Measurements from ENCODE around the gene ATRIP. TPM values are rescaled to one million over a fixed set of nuclear protein-coding genes. Genes with fewer than 3 reads are reported as not detected.

Gene ATRIP
- total RNA-seq, 2 donors from 2014 or later, result 11.7 to 16.1 TPM

- TF ChIP-seq CTCF (conservative IDR thresholded peaks at IDR 0.05), result no peak
- Histone ChIP-seq H3K36me3 (ENCODE audit: control insufficient read depth, insufficient read depth, low read length) (peaks cover 2% of the 10 kb centered on the region), H3K4me1 (ENCODE audit: control insufficient read depth, insufficient read depth, low read length) (peaks cover 11% of the 10 kb centered on the region), H3K9ac (ENCODE audit: extremely low read depth, low read length, poor library complexity, severe bottlenecking) (no peak overlapping the region), H3K4me3 (ENCODE audit: low read length) (peak overlapping the region; percentile 88), H3K27me3 (ENCODE audit: control insufficient read depth, insufficient read depth, low read length, poor library complexity, severe bottlenecking) (no peaks in the 10 kb centered on the region), H3K9me3 (ENCODE audit: control insufficient read depth, low read length) (no peaks in the 10 kb centered on the region), H3K27ac (ENCODE audit: low read depth, low read length) (no peak overlapping the region)
- Mint-ChIP-seq H3K9me3 (no peaks in the 10 kb centered on the region), H3K27me3 (ENCODE audit: insufficient read depth) (peaks cover 5% of the 10 kb centered on the region), H3K27ac (no peak overlapping the region), H3K4me1 (peaks cover 27% of the 10 kb centered on the region), H3K36me3 (ENCODE audit: low read depth) (peaks cover 8% of the 10 kb centered on the region), H3K4me3 (peak overlapping the region; percentile 81)
- 86 to 100% methylated on average over 1 to 2 of the region's 2 CpGs for WGBS, 2 experiments (ENCODE audit: insufficient coverage in 1 of 2, insufficient read length in 1 of 2)
- DNase-seq, result no peak
Observed at GRCh38 chr3:48505146-48505545, 58.6 kb downstream of the ATRIP start.

GRCh38 chr3:48505968-48506504, 59.5 kb downstream of the ATRIP start:
- Histone ChIP-seq H3K36me3 (ENCODE audit: control insufficient read depth, insufficient read depth, low read length) (no peaks in the 10 kb centered on the region), H3K27ac (ENCODE audit: low read depth, low read length) (no peak overlapping the region), H3K9ac (ENCODE audit: extremely low read depth, low read length, poor library complexity, severe bottlenecking) (no peak overlapping the region), H3K27me3 (ENCODE audit: control insufficient read depth, insufficient read depth, low read length, poor library complexity, severe bottlenecking) (no peaks in the 10 kb centered on the region), H3K4me3 (ENCODE audit: low read length) (no peak overlapping the region), H3K4me1 (ENCODE audit: control insufficient read depth, insufficient read depth, low read length) (peaks cover 11% of the 10 kb centered on the region), H3K9me3 (ENCODE audit: control insufficient read depth, low read length) (no peaks in the 10 kb centered on the region)
- no peak overlapping the region for H3K4me3 Mint-ChIP-seq
- 90 to 94% methylated on average over 3 to 6 of the region's 6 CpGs for WGBS, 2 experiments (ENCODE audit: insufficient coverage in 1 of 2, insufficient read length in 1 of 2)
- H3K36me3 Mint-ChIP-seq (ENCODE audit: low read depth), result peaks cover 3% of the 10 kb centered on the region
- H3K4me1 Mint-ChIP-seq, result peaks cover 29% of the 10 kb centered on the region
- H3K27me3 Mint-ChIP-seq (ENCODE audit: insufficient read depth), result peaks cover 5% of the 10 kb centered on the region
- no peak for DNase-seq
- H3K27ac Mint-ChIP-seq, result no peak overlapping the region
- H3K9me3 Mint-ChIP-seq, result no peaks in the 10 kb centered on the region
- TF ChIP-seq CTCF (conservative IDR thresholded peaks at IDR 0.05), result no peak

- peak overlapping the region; percentile 13 for H3K27ac ChIP-seq (ENCODE audit: low read depth, low read length)
- WGBS, 2 experiments (ENCODE audit: insufficient coverage in 1 of 2, insufficient read length in 1 of 2), result 51 to 62% methylated on average over 10 of the region's 10 CpGs
- H3K4me3 Mint-ChIP-seq, result no peak overlapping the region
Observed at GRCh38 chr3:48507256-48508061, 60.9 kb downstream of the ATRIP start.

More at GRCh38 chr3:48507256-48508061, 60.9 kb downstream of the ATRIP start:
- Histone ChIP-seq H3K9me3 (ENCODE audit: control insufficient read depth, low read length) (no peaks in the 10 kb centered on the region), H3K36me3 (ENCODE audit: control insufficient read depth, insufficient read depth, low read length) (no peaks in the 10 kb centered on the region), H3K4me3 (ENCODE audit: low read length) (peak overlapping the region; percentile 6), H3K27me3 (ENCODE audit: control insufficient read depth, insufficient read depth, low read length, poor library complexity, severe bottlenecking) (no peaks in the 10 kb centered on the region), H3K4me1 (ENCODE audit: control insufficient read depth, insufficient read depth, low read length) (peaks cover 11% of the 10 kb centered on the region), H3K9ac (ENCODE audit: extremely low read depth, low read length, poor library complexity, severe bottlenecking) (no peak overlapping the region)
- Mint-ChIP-seq H3K9me3 (no peaks in the 10 kb centered on the region), H3K27me3 (ENCODE audit: insufficient read depth) (peaks cover 5% of the 10 kb centered on the region), H3K27ac (peak overlapping the region; percentile 85), H3K36me3 (ENCODE audit: low read depth) (no peaks in the 10 kb centered on the region), H3K4me1 (peaks cover 31% of the 10 kb centered on the region)
- peak; percentile 95 for DNase-seq
- TF ChIP-seq CTCF (conservative IDR thresholded peaks at IDR 0.05), result peak; percentile 86
